Dedifferentiated amniotic fluid mesenchymal stem cell (primary cell): ENCODE results near the gene PAGE2B.
"Not testable (repeated sequence)": the region's sequence is repeated elsewhere in the genome, so short reads cannot be mapped to it uniquely, and the experiment has no call there.

Experiments used
- DNase-seq: peaks from one replicate; pipeline ENCODE4 v3.0.0-alpha.2; 2016; ENCODE audit errors: extremely low spot score

The PAGE2B gene

GRCh38 chrX:55109306-55109705, 34.5 kb downstream of the PAGE2B start:
- DNase-seq: peak; percentile 15

- DNase-seq: no peak
Observed at GRCh38 chrX:55111578-55112254, 36.9 kb downstream of the PAGE2B start.

DNA sequence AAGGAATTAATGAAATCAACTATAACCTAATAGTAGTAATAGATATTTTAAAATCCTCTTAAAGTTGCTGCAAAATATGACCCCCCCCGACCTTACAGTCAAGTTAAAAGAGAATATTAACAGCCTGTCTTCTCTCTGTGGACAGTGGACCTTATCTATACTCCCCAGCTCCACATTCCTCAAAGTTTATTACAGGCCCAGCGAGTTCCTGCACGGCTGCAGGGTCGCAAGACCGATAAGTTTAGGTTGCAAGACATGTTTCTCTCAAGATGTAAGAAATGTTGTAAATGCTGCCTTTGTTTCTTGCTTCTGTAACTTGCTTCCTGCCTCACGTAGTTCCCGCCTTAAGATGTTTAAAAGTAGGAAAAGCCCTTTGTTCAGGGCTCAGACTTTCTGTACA, 41.8 kb downstream of the PAGE2B start:
- not testable (repeated sequence) for DNase-seq

DNA sequence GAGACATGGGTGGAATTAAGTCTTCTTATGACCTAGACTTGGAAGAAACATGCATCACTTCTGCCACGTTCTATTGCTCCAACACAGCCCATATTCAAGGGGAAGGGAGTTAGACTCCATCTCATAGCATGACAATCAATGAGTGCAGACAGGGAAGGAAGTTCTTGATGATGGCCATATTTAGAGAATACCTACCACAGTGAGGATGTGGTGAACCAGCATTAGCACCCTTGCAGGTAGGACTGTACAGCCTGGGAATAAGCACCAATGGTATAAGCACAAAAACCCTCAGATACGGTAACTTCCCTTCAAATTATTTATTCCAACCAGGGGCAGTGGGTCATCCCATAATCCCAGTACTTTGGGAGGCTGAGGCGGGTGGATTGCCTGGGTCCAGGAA, 43.7 kb downstream of the PAGE2B start:
- DNase-seq: no peak

GRCh38 chrX:55119271-55119670, 44.4 kb downstream of the PAGE2B start:
- DNase-seq: no peak

GRCh38 chrX:55119712-55120111, 44.9 kb downstream of the PAGE2B start:
- no peak for DNase-seq

DNA sequence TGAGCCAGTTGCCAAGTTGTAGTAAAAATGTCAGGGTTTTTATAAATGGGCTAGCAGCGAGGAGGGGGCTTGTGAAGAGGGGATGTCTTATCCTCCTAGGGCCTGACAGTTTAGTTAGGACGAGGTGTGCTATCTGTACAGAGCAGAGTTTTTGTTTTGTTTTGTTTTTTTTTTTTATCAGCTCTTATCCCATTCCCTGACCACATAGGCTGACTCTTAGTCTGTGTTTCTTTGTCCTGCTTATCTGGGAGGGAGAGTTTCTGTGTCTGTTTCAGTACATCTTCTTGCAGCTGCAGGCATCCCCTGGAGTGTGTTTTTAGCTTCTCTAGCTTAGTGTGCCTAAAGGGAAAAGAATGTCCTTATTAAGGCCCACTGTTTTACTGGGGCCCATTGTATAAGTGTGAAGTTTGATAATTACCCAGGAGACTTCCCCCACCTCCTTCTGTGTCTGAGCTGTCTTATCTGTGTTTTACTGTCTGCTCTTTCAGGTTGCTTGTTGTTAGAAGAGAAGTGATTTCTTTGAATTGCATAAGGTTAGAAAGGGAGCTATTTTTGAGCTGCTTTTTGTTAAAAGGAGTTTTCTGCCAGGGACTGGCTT, 46.0 kb downstream of the PAGE2B start:
- no peak for DNase-seq

DNA sequence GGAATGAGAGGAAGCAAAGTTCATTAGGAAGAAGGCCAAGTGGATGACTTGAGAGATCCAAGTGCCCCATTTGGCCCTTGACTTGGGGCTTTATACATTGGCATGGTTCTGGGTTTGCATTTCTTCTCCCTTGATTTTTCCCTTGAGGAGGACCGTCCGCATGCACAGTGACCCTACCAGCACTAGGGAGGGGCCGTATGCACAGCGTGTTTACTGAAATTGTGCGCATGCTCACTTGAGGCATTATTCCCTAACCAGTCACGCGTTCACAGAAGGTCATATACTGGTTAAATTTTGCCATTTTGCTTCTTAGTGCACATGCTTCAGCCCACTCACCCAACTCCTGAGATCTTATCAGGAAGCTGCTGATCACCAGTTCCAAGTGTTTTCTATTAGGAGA, 49.1 kb downstream of the PAGE2B start:
- DNase-seq: no peak

DNA sequence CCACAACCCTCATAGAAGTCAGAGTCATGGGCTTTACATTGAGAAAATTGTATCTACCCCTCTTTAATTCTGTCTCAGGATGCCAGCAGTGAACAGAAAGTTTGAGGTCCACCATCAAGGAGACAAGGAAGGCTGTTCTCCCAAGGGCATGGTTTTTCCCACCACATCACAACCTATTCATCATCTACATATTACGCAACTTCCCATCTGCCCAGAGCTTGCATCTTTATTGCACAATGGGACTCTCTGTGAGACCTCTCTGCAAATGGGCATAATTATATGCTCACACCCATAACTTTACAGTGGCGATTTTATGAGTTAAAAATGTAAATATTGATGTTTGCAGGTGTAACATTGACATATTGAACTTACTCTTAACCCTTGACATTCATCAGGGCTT, 52.9 kb downstream of the PAGE2B start:
- no peak for DNase-seq
